HG02678 (cell line): ENCODE results near the gene SLC44A4.
"Not testable (repeated sequence)": the region's sequence is repeated elsewhere in the genome, so short reads cannot be mapped to it uniquely, and the experiment has no call there.

Experiments
- ATAC-seq: cut with Tn5 transposase; IDR thresholded peaks from one replicate; pipeline ENCODE4 v1.9.1; 2021; ENCODE audit warnings: mild to moderate bottlenecking, moderate library complexity; ENCODE audit not compliant: unreplicated experiment

SLC44A4 gene

GRCh38 chr6:31831350-31832215 lies 47.2 kb downstream of the SLC44A4 start:
- ATAC-seq, result no peak

GRCh38 chr6:31830886-31831335 lies 47.9 kb downstream of the SLC44A4 start:
- no peak for ATAC-seq

- ATAC-seq, result no peak
These were observed 49.0 kb downstream of the SLC44A4 start for GRCh38 chr6:31829633-31830283.

- ATAC-seq, result peak; percentile 72
These were observed 51.3 kb downstream of the SLC44A4 start, which contains the start of gene HSPA1B for GRCh38 chr6:31827286-31828079. Gene HSPA1B (plus strand): TSS chr6:31827738. CDS start chr6:31827951, 213 bp downstream.

- peak; percentile 14 for ATAC-seq
These were observed 52.0 kb downstream of the SLC44A4 start for GRCh38 chr6:31826793-31827285.

GRCh38 chr6:31825553-31825952 lies 53.2 kb downstream of the SLC44A4 start:
- ATAC-seq, result no peak

GRCh38 chr6:31823592-31824196 lies 55.1 kb downstream of the SLC44A4 start:
- not testable (repeated sequence) for ATAC-seq

- ATAC-seq, result no peak
These were observed 56.6 kb downstream of the SLC44A4 start for GRCh38 chr6:31822036-31822821.

- ATAC-seq, result no peak
These were observed 57.3 kb downstream of the SLC44A4 start for GRCh38 chr6:31821301-31822035.

- ATAC-seq, result not testable (repeated sequence)
These were observed 58.4 kb downstream of the SLC44A4 start for GRCh38 chr6:31820399-31820798.

GRCh38 chr6:31819871-31820299 lies 58.9 kb downstream of the SLC44A4 start:
- no peak for ATAC-seq

- ATAC-seq, result not testable (repeated sequence)
These were observed 60.8 kb downstream of the SLC44A4 start for GRCh38 chr6:31817929-31818511.

GRCh38 chr6:31817133-31817928 lies 61.5 kb downstream of the SLC44A4 start:
- ATAC-seq, result not testable (repeated sequence)

- peak; percentile 56 for ATAC-seq
These were observed 63.6 kb downstream of the SLC44A4 start, which contains the start of the genes HSPA1A and HSPA1L for GRCh38 chr6:31815025-31815838. Gene HSPA1A (plus strand): TSS chr6:31815543. CDS start chr6:31815757, 214 bp downstream. Gene HSPA1L (minus strand): TSS chr6:31815283. CDS start chr6:31811972, 3,311 bp downstream.

- no peak for ATAC-seq
These were observed 64.1 kb downstream of the SLC44A4 start for GRCh38 chr6:31814677-31815024.

GRCh38 chr6:31813465-31813849 lies 65.3 kb downstream of the SLC44A4 start:
- no peak for ATAC-seq
